Lower leg skin (tissue), 4 donors: ENCODE results near the gene AEBP1. TPM values are rescaled to one million over a fixed set of nuclear protein-coding genes. Genes with fewer than 3 reads are reported as not detected.

ENCODE experiments used
- DNase-seq, 2 donors: peaks; one replicate each; pipeline ENCODE4 v3.0.0-alpha.2; 2019; ENCODE audit warnings: low spot score in 2 of 2
- H3K4me3 ChIP-seq: fragments of 200-600 bp; sonication (generic); 2 replicates; pipeline ENCODE4 v1.5.1; 2017; ENCODE audit warnings: mild to moderate bottlenecking, low read depth; ENCODE audit not compliant: poor library complexity, severe bottlenecking
- CTCF ChIP-seq, 3 donors: fragments of 450-650 bp; IDR thresholded peaks; one replicate each; pipeline ENCODE4 v1.5.1; 2016; ENCODE audit warnings: antibody characterized with exemption in 3 of 3, mild to moderate bottlenecking in 3 of 3, moderate library complexity in 2 of 3
- POLR2A ChIP-seq, 2 donors: fragments of 450-650 bp; IDR thresholded peaks; one replicate each; pipeline ENCODE4 v1.6.1; 2016 to 2017; ENCODE audit warnings: antibody characterized with exemption in 2 of 2, mild to moderate bottlenecking in 1 of 2, moderate library complexity in 1 of 2
- WGBS, 2 donors: methylation state at CpG; one replicate each; pipeline ENCODE4 v1.1.5; 2018; 5-methylcytosine and 5-hydroxymethylcytosine counted together
- intact Hi-C: fragments of 100-400 bp; cut with DNase I; formaldehyde crosslinking; loops from one replicate; pipeline ENCODE4 v1.15.0; 2023; ENCODE audit warnings: low total_unique reads
- total RNA-seq, 4 donors: library from RNA; depleted of rRNA; stranded (reverse); fragments of >200 nt; gene quantifications; one replicate each; pipeline ENCODE4 v1.1.0, GENCODE V29; 2016

The AEBP1 gene
- total RNA-seq, 4 donors from 2014 or later, result 52.6 to 134 (median 54.6) TPM

GRCh38 chr7:44107961-44108767 is 4.0 kb downstream of the AEBP1 start:
- intact Hi-C loops, result no loop called here
- no peak overlapping the region for H3K4me3 ChIP-seq

GRCh38 chr7:44108768-44109750 is 4.9 kb downstream of the AEBP1 start:
- WGBS, 2 donors, result 82 to 87% methylated on average over 20 to 21 of the region's 21 CpGs
- no peak overlapping the region for H3K4me3 ChIP-seq
- TF ChIP-seq CTCF (IDR thresholded peaks at IDR 0.05) (no peak), POLR2A (IDR thresholded peaks at IDR 0.05) (no peak)
- no peak for DNase-seq
- intact Hi-C loops, result no loop called here

More at GRCh38 chr7:44107961-44108767, 4.0 kb downstream of the AEBP1 start:
- WGBS, 2 donors, result 84 to 86% methylated on average over 15 to 21 of the region's 21 CpGs
- TF ChIP-seq POLR2A (IDR thresholded peaks at IDR 0.05), result no peak
- TF ChIP-seq CTCF (IDR thresholded peaks at IDR 0.05), result no peak
- DNase-seq, result no peak

- TF ChIP-seq CTCF (IDR thresholded peaks at IDR 0.05) (no peak), POLR2A (IDR thresholded peaks at IDR 0.05) (no peak)
- no peak overlapping the region for H3K4me3 ChIP-seq
- WGBS, 2 donors, result 91 to 94% methylated on average over 15 to 16 of the region's 18 CpGs
- intact Hi-C loops, result no loop called here
- no peak for DNase-seq
These were observed 5.8 kb downstream of the AEBP1 start for GRCh38 chr7:44109991-44110390.

GRCh38 chr7:44110719-44111635 is 6.8 kb downstream of the AEBP1 start:
- WGBS, 2 donors, result 52 to 65% methylated on average over 21 to 26 of the region's 27 CpGs
- no peak overlapping the region for H3K4me3 ChIP-seq
- intact Hi-C loops, result no loop called here
- TF ChIP-seq CTCF (IDR thresholded peaks at IDR 0.05) (no peak), POLR2A (IDR thresholded peaks at IDR 0.05) (no peak)
- no peak for DNase-seq

- DNase-seq, result no peak
- intact Hi-C loops, result no loop called here
- H3K4me3 ChIP-seq, result no peak overlapping the region
- TF ChIP-seq CTCF (IDR thresholded peaks at IDR 0.05) (no peak), POLR2A (IDR thresholded peaks at IDR 0.05) (no peak)
- WGBS, 2 donors, result 76 to 91% methylated on average over 6 to 16 of the region's 16 CpGs
These were observed 7.6 kb downstream of the AEBP1 start for GRCh38 chr7:44111761-44112160.
